ENCODE measurements around the gene PLIN1. TPM values are rescaled to one million over a fixed set of nuclear protein-coding genes. Genes with fewer than 3 reads are reported as not detected.
A peak's percentile ranks its signal among the peaks of the same experiment; 100 is the strongest.
"Not testable (repeated sequence)": the region's sequence is repeated elsewhere in the genome, so short reads cannot be mapped to it uniquely, and the experiment has no call there.

Gene PLIN1, protein sequence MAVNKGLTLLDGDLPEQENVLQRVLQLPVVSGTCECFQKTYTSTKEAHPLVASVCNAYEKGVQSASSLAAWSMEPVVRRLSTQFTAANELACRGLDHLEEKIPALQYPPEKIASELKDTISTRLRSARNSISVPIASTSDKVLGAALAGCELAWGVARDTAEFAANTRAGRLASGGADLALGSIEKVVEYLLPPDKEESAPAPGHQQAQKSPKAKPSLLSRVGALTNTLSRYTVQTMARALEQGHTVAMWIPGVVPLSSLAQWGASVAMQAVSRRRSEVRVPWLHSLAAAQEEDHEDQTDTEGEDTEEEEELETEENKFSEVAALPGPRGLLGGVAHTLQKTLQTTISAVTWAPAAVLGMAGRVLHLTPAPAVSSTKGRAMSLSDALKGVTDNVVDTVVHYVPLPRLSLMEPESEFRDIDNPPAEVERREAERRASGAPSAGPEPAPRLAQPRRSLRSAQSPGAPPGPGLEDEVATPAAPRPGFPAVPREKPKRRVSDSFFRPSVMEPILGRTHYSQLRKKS
- total RNA-seq, result 0.89 TPM

DNA sequence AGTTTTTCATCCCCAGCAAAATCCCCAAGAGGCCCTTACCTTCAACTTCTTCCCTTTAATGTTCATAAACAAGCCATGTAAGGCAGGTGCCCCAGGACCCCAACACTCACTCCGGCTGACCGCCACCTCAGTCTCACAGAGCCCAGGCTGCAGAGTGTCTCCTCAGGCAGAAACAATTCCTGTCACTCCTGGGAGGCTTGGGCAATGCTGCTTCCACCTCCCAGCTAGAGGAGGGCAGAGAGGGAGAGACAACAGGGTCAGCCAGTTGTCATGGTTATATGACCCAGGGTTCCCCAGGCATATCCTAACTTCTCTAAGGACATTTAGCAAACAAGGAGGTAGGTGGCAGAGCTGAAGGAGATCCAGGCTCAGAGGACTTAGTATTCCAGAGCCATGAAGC, at the start of gene PLIN1:
TSS of gene PLIN1 (minus strand) at position 156 of the 400 bp plus-strand sequence. CDS start 1,878 bp downstream, outside the sequence.
- DNase-seq (ENCODE audit: low spot score), result no peak

DNA sequence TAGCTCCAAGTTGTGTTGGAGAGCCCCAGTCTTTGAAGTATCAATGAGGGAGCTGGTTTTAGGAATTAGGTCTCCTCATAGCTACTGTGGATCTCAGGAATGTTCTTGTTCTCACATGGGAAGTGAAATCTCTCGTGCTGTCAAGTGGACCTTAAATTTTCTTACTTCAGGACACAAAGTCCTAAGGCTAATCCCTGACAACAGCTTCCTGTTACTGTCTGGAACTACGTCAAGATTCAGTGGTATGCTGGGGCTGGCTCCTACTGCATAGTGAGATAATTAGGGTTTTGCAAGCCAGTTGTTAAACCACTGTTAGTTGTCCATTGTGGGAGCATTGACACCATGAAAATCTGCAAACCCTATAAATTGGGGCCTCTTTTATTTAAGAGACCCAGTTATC, 49.1 kb upstream of the PLIN1 start:
- DNase-seq (ENCODE audit: low spot score), result no peak

DNA sequence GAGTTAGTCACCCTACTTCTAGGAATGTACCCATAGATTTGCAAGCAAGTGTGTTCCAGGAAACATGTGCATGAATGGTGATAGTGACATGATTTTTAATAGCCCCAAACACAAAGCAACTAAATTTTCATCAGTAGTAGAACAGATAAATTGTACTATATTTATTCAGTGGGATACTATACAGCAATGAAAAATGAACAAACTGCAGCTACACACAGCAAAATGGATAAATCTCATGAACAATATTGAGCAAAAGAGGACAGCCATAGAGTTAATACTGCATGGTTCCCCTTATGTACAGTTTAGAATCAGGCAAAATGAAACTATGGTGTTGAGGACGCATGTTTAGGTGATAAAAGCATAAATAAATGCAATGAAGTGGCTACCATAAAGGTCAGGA, 45.9 kb upstream of the PLIN1 start:
- no peak for DNase-seq (ENCODE audit: low spot score)

DNA sequence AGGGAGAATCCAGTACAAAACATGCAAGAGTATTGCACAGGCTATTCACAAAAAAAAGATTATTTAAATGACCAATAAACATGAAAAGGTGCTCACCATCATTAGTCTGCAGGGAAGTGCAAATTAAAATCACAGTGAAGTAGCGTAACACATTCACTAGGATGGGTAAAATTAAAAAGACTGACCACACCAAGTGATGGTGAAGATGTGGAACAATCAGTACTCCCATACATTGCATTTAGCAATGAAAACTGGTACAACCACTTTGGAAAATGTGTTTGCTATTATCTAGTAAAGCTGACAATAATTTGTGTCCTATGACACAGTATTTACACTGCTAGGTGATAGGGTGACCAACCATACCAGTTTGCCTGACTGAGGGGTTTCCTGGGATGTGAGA, 45.5 kb upstream of the PLIN1 start:
- DNase-seq (ENCODE audit: low spot score), result no peak

DNA sequence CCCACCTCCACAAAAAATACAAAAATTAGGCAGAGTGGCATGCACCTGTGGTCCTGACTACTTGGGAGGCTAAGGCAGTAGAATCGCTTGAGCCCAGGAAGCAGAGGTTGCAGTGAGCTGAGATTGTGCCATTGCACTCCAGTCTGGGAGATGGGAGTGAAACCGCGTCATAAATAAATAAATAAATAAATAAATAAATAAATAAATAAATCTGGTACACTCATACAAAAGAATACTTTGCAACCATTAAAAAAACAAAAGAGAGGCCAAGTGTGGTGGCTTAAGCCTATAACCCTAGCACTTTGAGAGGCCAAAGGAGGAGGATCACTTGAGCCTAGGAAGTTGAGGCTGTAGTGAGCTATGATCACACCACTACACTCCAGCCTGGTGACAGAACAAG, 43.9 kb upstream of the PLIN1 start:
- no peak for DNase-seq (ENCODE audit: low spot score)

DNA sequence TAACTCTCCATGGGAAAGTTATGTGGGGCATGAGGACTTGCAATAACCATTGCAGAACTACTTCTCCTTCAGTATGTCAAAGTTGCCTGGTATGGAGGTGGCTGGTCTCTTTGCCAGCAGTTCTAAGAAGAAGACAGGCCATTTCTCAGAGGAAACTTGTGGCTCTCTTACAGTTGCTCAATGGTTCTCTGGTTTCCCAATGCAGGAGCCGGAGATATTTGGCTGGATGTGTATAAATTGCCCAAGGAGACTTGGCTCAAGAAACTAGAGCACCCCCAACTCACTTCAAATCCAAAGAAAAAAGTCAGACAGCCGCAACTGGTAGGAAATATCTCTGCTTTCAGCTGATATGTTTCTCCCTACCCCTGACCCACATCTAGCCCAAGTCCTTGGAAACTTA, 35.6 kb upstream of the PLIN1 start:
- DNase-seq (ENCODE audit: low spot score), result no peak

DNA sequence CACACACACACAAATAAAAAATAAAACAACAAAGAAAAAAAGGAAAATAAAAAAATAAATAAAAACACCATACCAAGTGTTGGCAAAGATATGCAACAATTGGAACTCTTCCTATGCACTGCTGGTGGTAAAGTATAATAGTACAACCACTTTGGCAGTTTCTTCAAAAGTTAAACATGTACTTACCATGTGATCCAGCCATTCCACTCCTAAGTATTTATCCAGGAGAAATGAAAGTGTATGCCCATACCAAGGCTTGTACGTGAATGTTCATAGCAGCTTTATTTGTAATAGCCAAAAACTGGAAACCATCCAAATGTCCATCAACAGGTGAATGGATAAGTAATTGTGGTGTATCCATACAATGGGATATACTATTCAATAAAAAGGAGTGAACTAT, 28.4 kb upstream of the PLIN1 start:
- DNase-seq (ENCODE audit: low spot score), result no peak

DNA sequence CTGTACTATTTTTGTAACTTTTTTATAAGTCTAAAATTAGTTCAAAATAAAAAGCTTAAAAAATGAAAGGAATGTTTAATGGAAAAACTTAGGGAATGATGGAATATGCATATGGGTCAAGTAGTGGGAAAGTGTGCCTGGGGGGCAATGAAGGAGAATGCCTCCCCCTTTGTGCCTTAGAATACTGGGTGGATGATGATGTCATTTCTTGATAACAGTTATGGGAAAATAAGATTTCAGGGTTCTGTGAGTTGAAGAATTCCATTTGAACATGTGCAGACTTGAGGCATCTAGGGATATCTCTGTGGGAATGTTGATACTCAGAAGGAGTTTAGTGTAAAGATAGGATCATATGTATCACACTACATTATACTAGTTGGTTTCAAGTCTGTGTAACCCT, 25.2 kb upstream of the PLIN1 start:
- DNase-seq (ENCODE audit: low spot score), result no peak

DNA sequence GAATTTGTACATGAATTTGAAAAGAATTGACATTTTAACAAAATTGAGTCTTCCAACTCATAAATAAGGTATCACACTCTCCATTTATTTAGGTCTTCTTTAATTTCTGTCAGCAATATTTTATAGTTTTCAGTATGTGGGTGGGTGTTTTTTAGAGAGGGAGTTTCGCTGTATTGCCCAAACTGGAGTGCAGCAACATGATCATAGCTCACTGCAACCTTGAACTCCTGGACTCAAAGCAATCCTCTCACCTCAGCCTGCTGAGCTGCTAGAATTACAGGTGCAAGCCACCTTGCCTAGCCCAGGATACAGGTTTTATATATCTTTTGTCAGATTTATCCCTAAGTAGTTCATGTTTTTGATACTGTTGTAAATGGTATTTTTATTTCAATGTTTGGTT, 16.0 kb upstream of the PLIN1 start:
- DNase-seq (ENCODE audit: low spot score), result no peak

DNA sequence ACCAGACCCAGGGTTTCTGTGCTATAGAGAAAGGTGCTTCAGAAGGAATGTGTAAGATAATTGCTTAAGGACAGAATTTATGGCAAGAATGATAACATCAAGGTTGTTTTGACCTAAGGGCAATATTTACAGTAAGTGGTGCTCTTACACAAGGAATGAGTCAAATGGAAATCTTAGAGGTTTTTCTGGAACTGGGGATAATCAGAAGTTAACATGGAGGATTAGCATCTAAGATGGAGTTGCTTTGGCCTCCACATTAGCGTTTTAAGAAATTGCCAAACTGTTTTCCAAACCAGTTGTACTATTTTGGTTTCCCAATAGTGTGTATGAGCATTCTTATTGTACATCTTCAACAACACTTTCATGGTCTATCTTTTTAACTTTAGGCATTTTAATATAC, 14.5 kb upstream of the PLIN1 start:
- no peak for DNase-seq (ENCODE audit: low spot score)

DNA sequence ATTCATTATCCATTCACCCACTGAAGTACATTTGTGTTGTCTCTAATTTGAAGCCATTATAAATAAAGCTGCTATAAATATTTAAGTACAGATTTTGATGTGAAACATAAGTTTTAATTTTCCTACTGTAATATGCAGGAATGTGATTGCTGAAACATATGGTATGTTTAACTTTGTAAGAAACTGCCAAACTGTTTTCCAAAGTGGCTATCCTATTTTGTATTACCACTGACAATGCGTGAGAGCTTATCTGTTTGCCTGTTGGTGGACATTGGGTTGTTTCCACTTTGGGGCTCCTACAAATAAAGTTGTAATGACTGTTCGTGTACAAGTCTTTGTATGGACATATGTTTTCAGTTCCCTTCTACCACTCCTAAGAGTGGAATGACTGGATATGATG, 13.9 kb upstream of the PLIN1 start:
- DNase-seq (ENCODE audit: low spot score), result no peak

DNA sequence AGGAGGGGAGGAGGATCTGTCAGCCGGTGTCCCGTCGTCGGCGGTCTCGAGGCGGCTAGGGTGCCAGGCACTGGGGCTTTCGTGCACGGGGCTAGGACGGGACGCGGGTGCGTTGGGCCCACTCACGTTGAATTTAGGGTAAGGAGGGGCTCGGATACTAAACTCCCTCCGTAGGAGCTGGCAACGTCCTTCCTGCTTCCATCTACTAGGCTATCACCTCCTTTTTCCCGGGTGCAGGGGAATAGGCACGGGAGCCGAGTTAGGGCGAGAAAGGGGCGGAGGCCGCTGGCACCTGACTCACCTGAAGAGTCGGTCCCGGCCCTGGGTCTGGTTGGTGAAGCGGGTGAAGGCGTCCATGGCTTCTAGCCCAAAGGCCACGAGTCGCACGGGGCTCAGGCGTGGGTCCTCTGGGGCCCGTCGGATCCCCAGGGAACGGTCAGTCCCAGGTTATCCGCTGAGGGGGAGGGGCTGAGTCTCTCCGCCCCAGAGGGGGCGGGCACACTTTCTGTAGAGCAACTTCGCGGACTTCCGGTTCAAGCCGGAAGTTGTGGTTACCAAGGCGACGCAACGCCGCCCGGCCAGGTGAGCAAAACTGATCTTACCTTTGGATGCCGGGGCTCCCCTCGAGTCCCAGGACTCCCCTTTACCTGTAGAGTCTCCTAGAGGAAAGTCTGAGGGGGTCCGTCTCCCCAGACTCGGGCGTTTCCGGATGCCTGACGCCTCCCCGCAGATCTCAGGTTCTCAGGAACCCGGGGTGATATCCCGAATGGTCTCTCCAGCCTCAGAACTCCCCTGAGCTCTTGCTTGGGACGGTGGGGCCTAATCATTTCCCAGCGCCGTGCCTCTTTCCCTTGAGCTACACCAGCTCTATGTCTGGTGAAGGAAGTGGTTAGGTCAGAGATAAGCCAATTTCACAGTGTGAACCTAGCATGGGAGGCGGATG, 11.4 kb upstream of the PLIN1 start, which contains the start of the genes PEX11A and WDR93:
TSS of gene PEX11A (minus strand) at position 479 of the 943 bp plus-strand sequence. CDS start at position 357, 122 bp downstream.
TSS of gene WDR93 (plus strand) at position 536 of the 943 bp plus-strand sequence. CDS start 10,936 bp downstream, outside the sequence.
- peak; percentile 88 for DNase-seq (ENCODE audit: low spot score)

DNA sequence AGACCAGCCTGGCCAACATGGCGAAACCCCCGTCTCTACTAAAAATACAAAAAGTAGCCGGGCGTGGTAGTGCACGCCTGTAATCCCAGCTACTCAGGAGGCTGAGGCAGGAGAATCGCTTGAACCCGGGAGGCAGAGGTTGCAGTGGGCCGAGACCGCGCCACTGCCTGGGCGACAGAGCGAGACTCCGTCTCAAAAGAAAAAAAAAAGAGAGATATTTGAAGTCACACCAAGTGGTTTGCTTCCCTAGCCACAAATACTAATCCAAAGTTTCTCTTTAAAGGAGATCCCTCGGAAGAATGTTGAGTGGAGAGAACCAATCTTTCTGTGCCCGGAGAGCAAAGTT, 10.7 kb upstream of the PLIN1 start:
- DNase-seq (ENCODE audit: low spot score), result not testable (repeated sequence)

DNA sequence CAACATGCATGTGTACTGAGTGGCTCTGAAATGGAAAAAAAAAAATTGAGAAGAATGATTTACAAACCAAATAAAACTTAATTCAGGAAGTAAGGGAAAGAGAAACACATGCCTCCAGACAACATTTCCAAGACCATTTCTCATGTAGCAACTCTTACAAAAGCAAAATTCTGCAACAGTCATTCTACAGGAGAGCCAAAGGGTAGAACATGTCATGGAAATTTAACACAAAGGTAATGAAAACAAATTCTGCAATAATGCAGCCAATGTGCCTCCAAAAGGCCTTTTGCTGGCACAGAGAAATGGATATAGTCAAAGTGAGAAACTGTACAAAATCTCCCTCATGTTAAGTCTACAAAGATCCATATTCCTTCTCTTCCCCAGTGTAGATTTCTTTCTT, 7.4 kb upstream of the PLIN1 start:
- DNase-seq (ENCODE audit: low spot score), result no peak

DNA sequence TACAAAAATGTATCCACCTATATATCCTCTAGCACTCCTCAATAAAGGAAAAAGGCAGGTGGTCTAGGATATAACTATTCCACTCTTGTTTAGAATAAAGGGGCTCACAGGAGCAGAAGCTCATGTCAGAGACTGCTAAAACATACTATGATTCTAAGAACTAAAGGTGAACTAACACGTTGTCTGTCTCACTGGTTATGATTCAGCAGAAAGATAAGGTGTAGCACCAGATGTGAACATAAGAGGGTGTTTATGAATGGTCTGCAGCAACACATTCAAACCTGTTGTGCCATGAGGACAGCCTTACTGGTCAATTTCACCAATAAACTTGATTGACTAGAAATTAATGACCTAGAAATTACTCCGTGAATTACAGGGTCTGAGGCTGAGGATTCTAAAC, 6.8 kb upstream of the PLIN1 start:
- DNase-seq (ENCODE audit: low spot score), result no peak

DNA sequence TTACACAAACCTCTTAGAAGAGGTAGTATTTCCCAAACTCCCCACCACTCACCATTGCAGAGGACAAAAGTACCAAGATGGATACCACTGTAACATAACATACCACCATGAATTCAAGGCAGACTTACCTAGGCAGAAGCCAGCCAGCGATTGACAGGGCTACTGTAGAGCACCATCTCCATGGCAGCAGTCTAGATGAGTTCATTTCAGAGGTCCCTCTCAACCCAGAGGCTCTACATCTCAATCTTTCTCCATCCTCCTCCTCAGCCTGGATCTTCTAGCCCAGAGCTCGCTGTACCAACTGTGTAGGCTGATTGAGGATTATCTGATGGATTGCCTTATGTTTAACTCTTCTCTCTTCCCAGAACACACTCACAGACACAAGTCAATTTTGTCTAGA, 2.0 kb upstream of the PLIN1 start:
- DNase-seq (ENCODE audit: low spot score), result no peak

DNA sequence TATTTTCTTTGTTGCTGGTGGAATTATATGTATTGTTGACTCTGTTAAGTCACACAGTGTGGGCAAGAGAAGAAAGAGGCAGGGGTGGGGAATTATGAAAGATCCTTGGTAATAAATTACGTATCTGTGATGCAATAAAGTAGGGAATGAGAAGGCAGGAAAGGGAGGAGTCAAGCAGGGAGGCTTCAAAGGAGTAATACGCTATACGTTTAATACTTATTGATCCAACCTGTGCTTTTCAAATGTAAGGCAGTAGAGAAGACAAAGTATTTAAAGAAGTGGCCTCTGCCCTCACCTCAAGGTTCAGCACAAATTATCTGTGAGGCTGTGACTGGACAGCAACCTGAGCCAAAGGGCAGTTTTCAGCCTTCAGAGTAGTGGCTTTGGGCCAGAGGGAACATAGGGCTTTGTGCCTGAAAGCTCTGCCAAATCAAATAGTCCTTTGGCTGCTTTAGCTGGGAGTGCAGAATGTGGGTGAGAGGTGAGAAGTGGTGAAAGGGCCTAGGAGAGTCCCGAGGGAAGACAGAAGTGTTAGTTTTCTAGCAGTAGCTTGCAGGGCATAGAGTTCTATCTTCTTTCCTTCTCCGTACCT, 1.2 kb upstream of the PLIN1 start:
- peak; percentile 89 for DNase-seq (ENCODE audit: low spot score)

DNA sequence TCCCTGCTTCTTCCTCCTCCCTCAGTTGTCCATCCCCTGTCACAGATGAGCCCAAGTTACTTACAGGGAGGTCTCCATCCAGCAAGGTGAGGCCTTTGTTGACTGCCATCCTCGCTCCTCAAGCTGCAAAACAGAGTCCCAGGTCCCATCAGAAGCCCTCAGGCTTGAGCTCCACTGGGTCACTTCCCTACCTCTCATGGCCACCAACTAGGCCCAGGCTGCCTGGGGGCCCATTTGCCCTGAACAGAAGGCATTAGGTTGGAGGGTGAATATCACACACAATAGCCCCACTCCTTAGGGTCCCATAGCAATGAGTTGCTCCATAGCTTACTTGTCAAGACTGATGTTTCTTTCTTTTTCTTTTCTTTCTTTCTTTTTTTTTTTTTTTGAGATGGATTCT, 1.8 kb downstream of the PLIN1 start:
- DNase-seq (ENCODE audit: low spot score), result no peak

DNA sequence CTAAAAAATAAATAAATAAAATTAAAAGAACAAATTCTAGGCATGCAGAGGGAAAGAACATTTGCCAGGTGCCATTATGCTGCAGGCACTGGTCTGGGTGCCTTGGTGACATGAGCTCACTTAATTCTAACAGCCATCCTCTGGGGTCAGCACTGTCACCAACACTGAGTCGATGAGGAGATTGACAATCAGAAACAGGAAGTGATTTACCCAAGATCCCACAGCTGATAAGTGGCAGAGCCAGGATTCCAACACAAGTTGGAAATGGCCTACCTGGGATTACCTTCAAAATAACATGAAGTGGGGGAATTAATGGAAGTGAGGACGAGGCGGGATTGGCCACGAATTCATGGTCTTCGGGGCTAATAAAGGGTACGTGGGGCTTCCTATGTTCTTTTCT, 3.6 kb downstream of the PLIN1 start:
- DNase-seq (ENCODE audit: low spot score), result no peak

DNA sequence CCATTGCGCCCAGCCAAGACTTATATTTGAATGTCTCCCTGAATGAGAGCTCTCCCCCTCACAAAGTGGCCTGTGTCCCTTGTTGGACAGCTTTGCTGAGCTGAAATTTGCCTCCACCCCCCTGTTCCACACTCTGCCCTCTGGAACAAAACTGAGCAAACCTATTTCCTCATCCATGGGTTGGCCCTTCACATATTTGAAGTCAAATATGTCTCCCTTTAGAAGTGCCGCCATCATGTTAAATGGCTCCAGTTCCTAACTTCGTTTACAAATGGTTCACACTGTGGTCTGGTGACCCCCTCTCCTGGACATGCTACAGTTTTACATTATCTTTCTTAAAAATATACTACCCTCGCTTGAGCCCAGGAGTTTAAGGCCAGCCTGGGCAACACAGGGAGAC, 4.6 kb downstream of the PLIN1 start:
- no peak for DNase-seq (ENCODE audit: low spot score)

DNA sequence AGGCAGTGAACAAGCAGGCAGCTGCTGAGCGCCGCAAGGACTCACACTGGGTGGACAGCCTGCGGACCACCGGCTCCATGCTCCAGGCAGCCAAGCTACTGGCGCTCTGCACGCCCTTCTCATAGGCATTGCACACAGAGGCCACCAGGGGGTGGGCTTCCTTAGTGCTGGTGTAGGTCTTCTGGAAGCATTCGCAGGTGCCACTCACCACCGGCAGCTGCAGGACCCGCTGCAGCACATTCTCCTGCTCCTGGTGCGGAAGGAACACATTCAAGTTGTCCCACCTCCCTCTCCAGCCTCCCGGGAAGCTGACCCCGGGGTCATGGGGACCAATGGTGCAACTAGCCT, 6.0 kb downstream of the PLIN1 start:
- DNase-seq (ENCODE audit: low spot score), result no peak
